Mucosa of rectum (tissue), 2 donors: ENCODE results near the gene CLMP.

Experiments
- H3K27ac ChIP-seq, 2 donors: one replicate each; pipeline ENCODE4 v1.7.0; 2013; ENCODE audit warnings: inconsistent platforms in 2 of 2, low read depth in 2 of 2, low read length in 2 of 2
- H3K27me3 ChIP-seq, 2 donors: one replicate each; pipeline ENCODE4 v1.7.0; 2013; ENCODE audit warnings: low read length in 2 of 2; ENCODE audit not compliant: control insufficient read depth in 2 of 2, insufficient read depth in 2 of 2
- H3K36me3 ChIP-seq, 2 donors: one replicate each; pipeline ENCODE4 v1.7.0; 2013; ENCODE audit warnings: low read length in 2 of 2; ENCODE audit not compliant: control insufficient read depth in 2 of 2, insufficient read depth in 2 of 2
- H3K4me1 ChIP-seq, 2 donors: one replicate each; pipeline ENCODE4 v1.7.0; 2013; ENCODE audit warnings: low read length in 2 of 2, mild to moderate bottlenecking in 1 of 2; ENCODE audit not compliant: control insufficient read depth in 2 of 2, insufficient read depth in 2 of 2
- H3K4me3 ChIP-seq, 2 donors: one replicate each; pipeline ENCODE4 v1.7.0; 2013; ENCODE audit warnings: low read length in 2 of 2
- H3K9ac ChIP-seq, 2 donors: one replicate each; pipeline ENCODE4 v1.7.0; 2013; ENCODE audit warnings: low read length in 2 of 2, low read depth in 1 of 2, mild to moderate bottlenecking in 1 of 2
- H3K9me3 ChIP-seq, 2 donors: one replicate each; pipeline ENCODE4 v1.7.0; 2013; ENCODE audit warnings: low read length in 2 of 2; ENCODE audit not compliant: control insufficient read depth in 2 of 2
- donor health status: healthy.
- donor health status: Normal muscosa, but diverticular disease.

CLMP gene

DNA sequence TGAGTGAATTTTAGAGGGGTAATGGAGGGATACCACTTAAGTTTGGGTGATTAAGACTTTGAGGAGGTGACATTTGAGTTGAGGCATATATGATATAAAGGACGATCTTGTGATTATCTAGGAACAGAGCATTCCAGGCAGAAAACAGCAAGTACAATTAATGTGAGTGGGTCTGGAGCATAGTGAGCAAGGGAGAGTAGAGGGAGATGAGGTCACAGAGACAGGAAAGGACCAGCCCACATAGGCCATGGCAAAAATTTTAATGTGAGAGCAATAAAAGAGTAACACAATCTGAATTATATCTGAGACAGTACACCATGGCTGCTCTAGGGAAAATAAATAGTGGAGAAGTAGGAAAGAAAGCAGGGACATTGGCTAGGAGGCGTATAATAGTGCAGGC is 118.6 kb downstream of the CLMP start:
- Histone ChIP-seq H3K36me3 (peaks cover 0 to 5% of the 10 kb centered on the region in 2 donors), H3K9me3 (no peaks in the 10 kb centered on the region), H3K27ac (no peak overlapping the region), H3K9ac (no peak overlapping the region), H3K27me3 (no peaks in the 10 kb centered on the region), H3K4me3 (no peak overlapping the region), H3K4me1 (no peaks in the 10 kb centered on the region)

DNA sequence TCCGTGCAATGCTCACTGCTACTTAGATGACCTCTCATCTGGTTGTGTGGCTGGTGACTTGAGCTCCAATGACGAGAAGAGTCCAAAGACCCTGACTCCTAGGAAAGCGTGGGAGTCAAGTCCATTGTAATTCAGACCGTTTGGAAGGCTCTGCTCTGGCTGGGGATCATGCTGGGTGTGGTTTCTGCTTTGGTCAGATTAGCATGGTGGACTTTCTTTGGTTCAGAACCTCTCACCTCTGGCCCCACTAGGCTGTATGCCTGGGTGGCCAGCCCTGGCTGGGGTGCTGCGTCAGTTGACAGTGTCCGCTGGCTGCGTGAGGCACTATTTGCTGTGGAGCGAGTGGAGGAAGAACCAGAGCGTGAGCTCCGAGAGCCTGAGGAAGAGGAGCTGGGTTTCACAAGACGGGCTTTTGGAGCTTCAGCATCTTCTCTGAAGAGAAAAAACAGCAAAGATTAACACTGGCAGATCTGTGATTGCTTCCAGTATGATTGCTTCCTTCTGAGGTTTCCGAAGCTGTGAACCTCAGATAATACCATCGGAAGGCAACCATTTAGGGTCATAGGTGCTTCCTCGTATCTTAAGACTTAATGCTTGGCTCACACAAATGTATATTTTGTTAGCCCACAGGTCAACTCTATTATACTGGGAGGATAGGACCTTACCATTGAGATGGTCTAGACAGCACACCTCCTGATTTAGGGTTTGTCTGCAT is 121.5 kb downstream of the CLMP start:
- H3K4me1 ChIP-seq, result peaks cover 0 to 5% of the 10 kb centered on the region in 2 donors
- no peaks in the 10 kb centered on the region for H3K27me3 ChIP-seq
- no peaks in the 10 kb centered on the region for H3K9me3 ChIP-seq
- H3K36me3 ChIP-seq, result peaks cover 0 to 5% of the 10 kb centered on the region in 2 donors
- H3K27ac ChIP-seq, result no peak overlapping the region
- no peak overlapping the region for H3K4me3 ChIP-seq
- no peak overlapping the region for H3K9ac ChIP-seq

DNA sequence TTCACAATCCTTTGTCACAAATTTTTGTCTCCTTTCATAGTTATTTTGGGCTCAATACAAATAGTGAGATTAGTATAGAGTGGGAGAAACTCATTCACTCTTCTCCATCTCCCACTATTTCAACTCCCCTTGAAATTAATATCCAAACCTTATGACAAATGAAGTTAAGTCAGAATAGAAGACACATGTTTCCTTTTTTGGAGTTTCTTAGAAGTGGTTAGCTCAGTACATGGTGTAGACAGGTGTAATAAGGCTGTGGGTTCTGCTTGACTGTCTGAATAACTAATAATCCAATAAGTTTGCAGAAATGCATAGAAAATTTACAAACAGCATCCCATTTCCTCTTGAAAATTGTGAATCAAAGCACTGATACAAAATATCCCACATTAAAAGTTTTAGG is 122.3 kb downstream of the CLMP start:
- H3K9me3 ChIP-seq, result no peaks in the 10 kb centered on the region
- H3K9ac ChIP-seq, result no peak overlapping the region
- no peaks in the 10 kb centered on the region for H3K27me3 ChIP-seq
- H3K36me3 ChIP-seq, result peaks cover 0 to 5% of the 10 kb centered on the region in 2 donors
- H3K4me1 ChIP-seq, result peaks cover 0 to 5% of the 10 kb centered on the region in 2 donors
- no peak overlapping the region for H3K4me3 ChIP-seq
- no peak overlapping the region for H3K27ac ChIP-seq

DNA sequence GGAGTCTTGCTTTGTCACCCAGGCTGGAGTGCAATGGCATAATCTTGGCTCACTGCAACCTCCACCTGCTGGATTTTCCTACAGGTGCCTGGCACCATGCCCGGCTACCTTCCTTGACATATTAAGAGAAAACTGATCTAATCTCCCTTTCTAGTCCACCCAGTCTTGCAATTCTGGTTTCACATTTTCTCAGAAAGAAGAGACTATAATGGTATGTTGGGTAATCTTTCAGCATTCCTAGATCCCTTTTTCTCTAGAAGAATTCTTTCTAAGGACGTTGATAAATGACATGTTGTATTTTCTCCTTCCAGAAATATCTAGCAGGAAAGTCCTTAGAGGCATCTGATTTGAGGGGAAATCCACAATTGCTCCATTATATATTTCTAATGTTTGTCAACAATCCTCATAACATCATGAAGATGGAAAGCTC is 122.7 kb downstream of the CLMP start:
- Histone ChIP-seq H3K4me3 (no peak overlapping the region), H3K27me3 (no peaks in the 10 kb centered on the region), H3K36me3 (peaks cover 0 to 5% of the 10 kb centered on the region in 2 donors), H3K9ac (no peak overlapping the region), H3K4me1 (peaks cover 0 to 5% of the 10 kb centered on the region in 2 donors), H3K27ac (no peak overlapping the region), H3K9me3 (no peaks in the 10 kb centered on the region)

DNA sequence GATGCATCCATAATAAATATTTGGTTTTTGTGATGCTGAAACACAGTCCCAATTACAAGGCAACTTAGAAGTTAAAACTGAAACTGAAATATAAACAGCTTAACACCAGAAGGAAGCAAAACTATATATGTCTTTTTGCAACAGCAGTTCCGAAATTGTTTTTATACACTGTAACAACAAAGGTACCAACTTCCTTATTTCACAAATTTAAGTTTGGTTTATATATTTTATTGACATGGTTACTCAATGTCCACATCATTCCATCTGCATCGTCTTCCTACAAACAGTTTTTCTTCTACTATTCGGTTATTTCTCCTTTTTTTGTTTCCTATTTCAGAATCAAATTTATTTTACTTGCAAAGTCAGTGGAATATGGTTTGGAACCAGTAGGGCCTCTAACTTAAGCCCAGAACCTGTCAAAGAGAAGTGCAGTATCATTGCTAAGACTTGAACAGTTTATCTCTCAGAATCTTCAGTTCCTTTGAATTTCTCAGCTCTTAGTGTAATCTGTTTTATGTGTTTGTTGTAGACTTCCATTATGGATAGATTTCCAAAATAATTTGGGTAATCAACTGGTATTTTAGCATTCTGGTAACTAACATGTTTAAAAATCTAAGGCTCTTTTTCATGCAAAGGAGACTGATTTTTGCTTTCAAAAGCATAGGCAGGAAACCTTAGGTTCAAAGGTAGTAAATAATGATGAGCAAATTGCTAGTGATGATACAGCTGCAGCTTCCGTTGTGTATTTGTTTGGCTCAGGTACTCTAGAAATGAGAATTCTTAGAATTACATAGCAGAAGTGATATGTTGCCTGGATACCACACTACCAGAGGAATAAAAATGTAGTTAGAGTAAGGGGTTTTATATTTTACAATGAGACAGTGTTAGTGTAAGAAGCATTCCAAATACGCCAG is 124.9 kb downstream of the CLMP start:
- Histone ChIP-seq H3K4me3 (peak overlapping the region; percentile 18 to 39), H3K9me3 (no peaks in the 10 kb centered on the region), H3K9ac (peak overlapping the region in 1 of 2 donors; percentile 54), H3K27me3 (no peaks in the 10 kb centered on the region), H3K27ac (peak overlapping the region; percentile 48 to 77), H3K4me1 (peaks cover 0 to 5% of the 10 kb centered on the region in 2 donors), H3K36me3 (peaks cover 0 to 5% of the 10 kb centered on the region in 2 donors)

DNA sequence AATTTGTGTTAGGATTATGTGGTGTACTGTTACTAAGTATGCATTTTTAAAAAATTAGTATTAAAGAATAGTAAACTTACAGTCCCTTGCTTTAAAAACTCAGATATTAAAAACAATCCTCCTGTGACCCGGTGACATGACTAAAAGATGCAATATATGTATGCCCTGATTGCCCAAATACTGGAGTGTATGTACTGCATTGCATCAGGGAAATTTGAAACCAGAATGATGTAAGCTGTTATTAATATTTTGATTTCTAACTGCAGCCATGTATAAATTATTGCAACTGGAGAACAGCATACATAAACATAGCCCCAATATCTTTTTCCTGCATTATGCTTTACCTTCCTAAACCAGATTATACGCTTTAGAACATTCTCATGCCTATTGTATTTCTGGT is 129.4 kb downstream of the CLMP start:
- Histone ChIP-seq H3K4me1 (peaks cover 15 to 17% of the 10 kb centered on the region in 2 donors), H3K27ac (no peak overlapping the region), H3K27me3 (no peaks in the 10 kb centered on the region), H3K36me3 (peaks cover 4% of the 10 kb centered on the region in 2 donors), H3K9ac (no peak overlapping the region), H3K9me3 (no peaks in the 10 kb centered on the region), H3K4me3 (no peak overlapping the region)

DNA sequence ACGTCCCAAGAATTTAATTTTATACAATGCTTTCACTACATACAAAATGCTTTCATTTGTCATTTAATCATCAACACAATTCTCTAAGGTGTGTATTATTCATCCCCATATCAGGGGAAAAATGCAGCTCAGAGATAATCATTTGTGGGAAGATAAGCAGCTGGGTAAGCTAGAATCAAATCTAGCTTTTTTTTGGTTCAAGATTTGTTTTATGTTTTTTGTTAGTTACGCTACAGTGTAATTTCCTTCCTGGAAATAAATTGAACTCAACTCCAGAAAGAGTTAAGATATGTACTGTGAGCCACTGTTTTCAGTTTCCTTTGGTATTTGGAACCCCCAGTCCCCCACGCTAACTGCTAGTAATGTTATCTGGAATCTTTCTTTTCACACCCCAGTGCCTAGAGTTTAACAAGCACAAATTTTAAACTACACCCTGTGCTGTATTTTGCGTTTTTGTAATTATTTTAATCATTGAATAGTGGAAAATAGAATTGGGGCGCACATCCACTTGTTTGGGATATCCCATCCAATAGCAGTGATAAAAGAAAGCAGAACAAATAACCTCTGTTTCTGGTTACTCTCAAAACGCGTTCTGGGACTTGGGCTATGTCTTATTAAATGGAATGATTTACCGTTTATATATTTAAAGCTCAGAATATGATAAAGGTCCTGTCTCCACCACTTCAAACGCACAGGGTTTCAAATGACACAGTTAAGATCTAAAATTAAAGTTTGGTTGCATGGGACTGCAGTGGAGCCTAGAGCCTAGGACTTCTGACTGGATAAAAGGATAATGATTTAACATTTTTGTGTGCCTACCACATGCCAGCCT is 131.0 kb downstream of the CLMP start:
- H3K4me3 ChIP-seq, result peak overlapping the region; percentile 97 to 98

DNA sequence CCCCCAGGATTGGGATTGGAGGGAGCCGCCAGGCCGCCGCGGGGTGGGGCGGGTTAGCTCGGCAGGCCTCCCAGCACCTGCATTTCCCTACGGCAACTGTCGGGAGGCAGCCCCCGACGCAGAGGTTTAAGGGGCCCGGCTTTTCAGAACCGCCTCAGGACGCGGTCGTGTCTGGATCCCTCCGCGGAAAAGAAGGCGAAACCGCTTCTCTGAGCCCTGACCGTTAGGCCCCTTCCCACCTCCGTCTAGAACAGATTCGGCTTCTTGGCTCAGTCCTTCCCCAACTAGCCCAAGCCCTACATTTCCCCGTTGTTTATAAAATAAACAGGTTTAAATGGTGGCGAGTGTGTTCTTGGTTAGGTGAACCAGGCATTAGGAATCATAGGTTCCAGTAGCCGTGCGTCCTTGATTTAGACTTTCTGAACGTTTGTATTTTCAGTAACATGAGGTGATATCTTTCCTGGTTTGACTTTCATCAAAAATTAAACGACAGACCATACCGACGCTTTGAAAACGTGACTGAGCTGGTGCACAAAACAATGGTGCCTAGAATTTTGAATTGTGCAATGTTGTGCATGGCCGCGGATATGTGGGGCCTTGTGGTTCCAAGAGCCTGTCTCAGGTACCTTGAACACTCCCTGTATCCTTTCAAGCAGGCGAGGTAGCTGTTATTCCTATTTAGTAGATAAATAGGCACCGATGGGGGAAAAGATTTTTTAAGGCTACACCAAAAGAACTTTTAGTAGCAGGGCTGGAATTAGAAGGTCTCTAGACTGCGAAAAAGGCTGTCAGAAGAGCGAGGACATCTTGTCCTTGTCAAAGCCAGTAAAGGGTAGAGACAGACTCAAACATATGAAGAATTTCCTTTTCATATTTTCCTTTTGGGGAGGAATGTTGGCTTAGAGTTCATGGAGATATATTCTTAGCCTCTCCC is 131.9 kb downstream of the CLMP start:
- Histone ChIP-seq H3K27me3 (no peaks in the 10 kb centered on the region), H3K9me3 (no peaks in the 10 kb centered on the region), H3K36me3 (peaks cover 27 to 29% of the 10 kb centered on the region in 2 donors), H3K4me3 (peak overlapping the region; percentile 97 to 98), H3K27ac (peak overlapping the region; percentile 100), H3K9ac (peak overlapping the region; percentile 88 to 99), H3K4me1 (peaks cover 34 to 37% of the 10 kb centered on the region in 2 donors)

More for the DNA sequence above, 131.0 kb downstream of the CLMP start:
- Histone ChIP-seq H3K27ac (peak overlapping the region; percentile 100), H3K36me3 (peaks cover 18 to 20% of the 10 kb centered on the region in 2 donors), H3K9ac (peak overlapping the region; percentile 88 to 99), H3K4me1 (peaks cover 26 to 30% of the 10 kb centered on the region in 2 donors), H3K9me3 (no peaks in the 10 kb centered on the region), H3K27me3 (no peaks in the 10 kb centered on the region)
